Iris pigment epithelial cell (primary cell): ENCODE measurements around the gene ZCCHC2.

Experiments
- DNase-seq: peaks from one replicate; pipeline ENCODE4 v3.0.0-alpha.2; 2011; ENCODE audit warnings: low read depth

ZCCHC2 gene

DNA sequence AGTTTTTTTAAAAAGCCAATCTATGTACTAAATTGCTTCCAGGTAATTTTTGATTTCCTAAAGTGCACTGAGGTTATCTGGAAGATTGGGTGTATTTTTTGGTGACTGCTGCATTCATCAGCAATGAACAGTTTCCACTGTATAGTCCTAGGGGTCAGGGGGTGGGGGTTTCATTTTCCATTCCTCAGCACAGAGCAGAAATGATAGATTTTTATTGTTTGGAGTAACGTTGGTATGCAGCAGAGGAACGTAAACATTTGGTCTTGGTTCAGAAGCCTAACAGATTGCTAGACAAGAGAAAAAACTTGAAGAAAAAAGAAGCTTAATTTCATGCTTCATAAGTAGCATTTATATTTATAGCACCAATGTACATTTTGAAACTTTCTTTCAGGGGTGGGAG lies 54.9 kb downstream of the ZCCHC2 start:
- DNase-seq: peak; percentile 11

- no peak for DNase-seq
Observed at GRCh38 chr18:62578980-62579511, 56.2 kb downstream of the ZCCHC2 start.

GRCh38 chr18:62583376-62583775 lies 60.6 kb downstream of the ZCCHC2 start:
- DNase-seq: no peak

- peak; percentile 90 for DNase-seq
Observed at GRCh38 chr18:62584241-62585120, 61.7 kb downstream of the ZCCHC2 start.

- DNase-seq: no peak
Observed at GRCh38 chr18:62585274-62586150, 62.7 kb downstream of the ZCCHC2 start.

DNA sequence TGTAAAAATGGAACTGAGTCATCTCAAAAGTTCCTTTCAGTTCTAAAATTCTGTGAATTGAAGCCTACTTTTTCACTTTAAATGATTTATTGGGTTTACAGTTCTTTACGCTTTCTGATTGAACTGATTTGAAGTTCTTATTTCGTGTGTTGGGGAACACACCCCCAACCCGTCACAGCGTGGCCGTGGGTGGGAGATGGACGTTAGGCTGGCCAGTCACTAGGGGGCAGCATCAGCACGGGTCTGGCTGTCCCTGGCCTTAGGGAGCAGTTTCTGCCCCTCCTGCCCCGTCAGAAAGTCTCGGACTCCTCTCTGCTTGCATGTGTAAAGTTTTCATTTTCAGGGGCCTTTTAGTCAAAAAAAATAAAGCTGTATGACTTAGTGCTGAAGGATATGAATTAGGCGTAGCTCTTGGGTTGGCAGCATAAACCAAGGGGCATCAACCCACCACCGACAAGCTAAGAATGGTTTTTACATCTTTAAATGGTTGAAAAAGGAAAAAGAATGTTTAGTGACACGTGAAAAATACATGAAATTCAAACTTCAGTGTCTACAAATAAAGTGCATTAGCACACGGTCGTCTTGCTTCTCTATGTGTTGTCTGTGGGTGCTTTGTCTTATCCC lies 63.4 kb downstream of the ZCCHC2 start:
- peak; percentile 68 for DNase-seq

- no peak for DNase-seq
Observed at GRCh38 chr18:62586781-62587487, 64.1 kb downstream of the ZCCHC2 start.

DNA sequence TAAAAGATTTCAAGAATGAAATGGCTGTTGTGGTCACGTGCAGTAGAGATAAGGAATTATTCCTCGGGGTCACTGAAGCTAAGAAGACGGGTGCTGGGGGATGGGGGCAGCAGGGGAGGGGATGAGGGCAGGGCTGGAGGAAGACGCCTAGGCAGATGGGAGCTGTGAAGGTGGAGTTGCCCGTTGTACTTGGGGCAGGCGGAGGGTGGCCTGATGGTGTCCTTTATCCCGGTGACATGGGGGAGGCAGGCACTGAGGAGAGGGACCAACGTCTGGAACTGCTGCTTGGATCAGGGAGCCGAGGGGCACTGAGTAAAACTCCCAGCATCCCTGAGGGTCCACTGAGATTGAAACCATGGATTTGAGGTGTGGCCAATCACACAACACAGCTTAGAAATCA lies 64.9 kb downstream of the ZCCHC2 start:
- no peak for DNase-seq

DNA sequence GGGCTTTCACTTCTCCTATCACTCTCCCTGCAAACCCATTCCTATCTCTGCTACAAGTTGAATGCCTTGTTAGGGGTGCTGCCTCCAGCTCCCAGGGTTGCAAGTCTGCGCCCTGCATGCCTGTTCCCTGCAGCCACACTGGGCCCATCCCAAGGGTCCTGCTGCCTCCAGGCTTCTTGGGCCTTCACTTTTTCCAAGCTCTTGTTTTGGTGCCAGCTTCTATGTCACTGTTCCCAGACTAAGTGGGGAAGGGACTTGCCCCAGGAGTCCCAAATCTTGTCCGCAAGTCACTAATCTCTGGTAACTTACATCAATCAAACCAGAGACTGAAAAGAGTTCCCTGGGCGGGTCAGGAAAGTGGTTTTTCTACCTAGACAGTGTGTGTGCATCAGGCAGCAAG lies 65.4 kb downstream of the ZCCHC2 start:
- DNase-seq: no peak

GRCh38 chr18:62590799-62591590 lies 68.2 kb downstream of the ZCCHC2 start:
- DNase-seq: no peak

DNA sequence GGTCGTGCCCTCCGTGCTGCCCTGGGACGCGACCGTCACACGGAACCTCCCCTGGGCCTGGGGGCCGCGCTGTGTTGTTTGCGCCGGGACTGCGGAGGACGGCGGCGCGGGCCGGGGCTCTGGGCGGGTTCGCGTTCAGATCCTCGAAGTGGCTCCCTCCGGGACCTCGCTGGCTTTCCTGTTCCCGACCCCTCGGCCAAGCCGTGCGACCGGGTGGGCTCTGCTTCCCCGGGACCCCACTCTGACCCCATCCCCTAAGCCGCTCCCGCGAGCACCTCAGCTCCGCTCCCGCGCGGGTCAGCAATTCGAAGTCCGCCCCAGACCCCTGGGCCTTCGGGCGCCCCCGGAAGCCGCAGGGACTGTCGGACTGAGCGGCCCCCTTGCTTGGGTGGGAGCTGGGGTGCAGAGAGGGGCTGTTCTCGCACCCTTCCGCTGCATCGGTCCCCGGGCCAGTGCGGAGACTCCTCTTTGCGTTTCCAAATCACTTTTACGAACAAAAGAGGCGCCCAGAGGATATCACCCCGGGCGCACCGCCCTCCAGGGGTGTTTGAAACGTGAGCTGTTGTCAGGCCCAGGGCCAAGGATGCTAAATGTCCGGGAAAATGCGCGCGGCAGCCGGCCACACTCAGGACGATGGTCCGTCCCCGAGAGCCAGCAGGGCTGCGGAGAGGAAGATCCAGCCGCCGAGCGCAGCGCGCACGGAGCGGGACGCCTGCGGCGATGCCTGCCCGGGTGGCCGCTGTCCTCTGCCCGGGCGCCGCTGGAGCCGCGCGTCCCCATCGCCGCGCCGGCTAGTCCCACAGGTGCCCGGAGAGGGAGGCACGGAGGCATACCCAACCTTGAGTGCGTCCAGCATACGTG lies 73.5 kb downstream of the ZCCHC2 start:
- DNase-seq: peak; percentile 14

- no peak for DNase-seq
Observed at GRCh38 chr18:62601871-62602270, 79.0 kb downstream of the ZCCHC2 start.

DNA sequence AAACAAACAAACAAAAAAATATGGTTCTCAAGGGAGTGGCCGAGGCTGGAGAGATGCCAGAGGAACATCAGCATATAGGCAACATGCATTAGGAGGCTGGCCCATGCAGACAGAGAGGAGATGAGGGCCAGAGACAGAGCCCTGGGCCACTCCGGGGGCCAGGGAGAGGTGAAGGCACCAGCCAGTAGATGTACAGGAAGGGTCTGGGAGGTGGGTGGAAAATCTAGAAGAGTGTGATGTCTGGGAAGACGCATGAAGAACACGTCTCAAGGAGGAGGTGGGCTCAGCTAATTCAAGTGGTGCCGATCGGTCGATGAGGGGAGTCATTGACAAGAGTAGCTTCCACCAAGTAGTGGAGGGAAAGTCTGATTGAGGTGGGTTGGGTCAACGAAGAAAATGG lies 79.9 kb downstream of the ZCCHC2 start:
- DNase-seq: no peak

- no peak for DNase-seq
Observed at GRCh38 chr18:62603211-62603610, 80.4 kb downstream of the ZCCHC2 start.

DNA sequence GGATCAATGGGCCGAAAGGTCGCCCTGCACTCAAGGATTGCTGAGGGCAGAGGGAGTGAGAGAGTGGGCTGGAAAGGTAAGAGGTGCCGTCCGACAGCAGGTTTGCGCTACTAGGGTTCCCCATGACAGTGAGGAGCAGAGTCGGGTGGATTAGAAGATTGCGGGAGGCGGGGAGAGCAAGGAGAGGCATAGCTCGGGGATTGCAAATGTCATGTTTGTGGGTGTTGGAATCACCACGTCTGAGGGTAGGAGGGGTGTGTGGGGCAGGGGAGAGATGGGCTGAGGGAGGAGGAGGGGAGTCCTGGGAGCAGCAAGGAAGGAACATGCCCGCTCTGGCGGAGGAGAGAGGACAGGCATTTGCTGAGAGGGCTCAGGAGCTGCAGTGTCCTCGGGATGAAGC lies 81.2 kb downstream of the ZCCHC2 start:
- no peak for DNase-seq

GRCh38 chr18:62605685-62606084 lies 82.9 kb downstream of the ZCCHC2 start:
- DNase-seq: no peak

- peak; percentile 18 for DNase-seq
Observed at GRCh38 chr18:62606106-62606505, 83.3 kb downstream of the ZCCHC2 start.

DNA sequence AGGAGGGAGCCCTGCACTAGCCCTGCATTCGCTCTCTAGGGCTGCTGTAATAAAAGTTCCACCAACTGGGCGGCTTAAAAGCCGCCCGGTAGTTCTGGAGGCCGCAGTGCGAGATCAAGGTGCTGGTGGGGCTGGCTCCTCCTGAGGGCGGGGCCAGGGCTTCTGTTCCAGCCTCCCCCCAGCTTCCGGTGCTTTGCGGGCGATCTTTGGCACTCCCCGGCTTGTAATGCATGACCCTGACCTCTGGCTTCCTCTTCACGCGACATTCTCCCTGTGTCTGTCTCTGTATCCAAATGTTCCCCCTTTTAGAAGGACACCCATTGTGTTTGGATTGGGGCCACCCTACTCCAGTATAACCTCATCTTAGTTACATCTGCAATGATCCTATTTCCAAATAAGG lies 84.5 kb downstream of the ZCCHC2 start:
- DNase-seq: no peak

- no peak for DNase-seq
Observed at GRCh38 chr18:62607708-62608428, 85.0 kb downstream of the ZCCHC2 start.
